K562 (cell line): ENCODE data around the gene SUSD3. TPM values are rescaled to one million over a fixed set of nuclear protein-coding genes. Genes with fewer than 3 reads are reported as not detected.

Source experiments
- EGR1 ChIP-seq: fragments of 450-650 bp; conservative IDR thresholded peaks from 2 replicates; pipeline ENCODE4 v1.6.1; 2017; ENCODE audit warnings: mild to moderate bottlenecking
- ESRRB ChIP-seq: fragments of 250-450 bp; sonication (Bioruptor Pico); IDR thresholded peaks from 2 replicates; pipeline ENCODE4 v1.5.0; 2020; ENCODE audit warnings: mild to moderate bottlenecking, moderate library complexity, borderline replicate concordance
- FIP1L1 ChIP-seq: fragments of 200-400 bp; formaldehyde crosslinking; IDR thresholded peaks from 2 replicates; pipeline ENCODE4 v1.6.1; 2018; ENCODE audit warnings: mild to moderate bottlenecking, low read depth, low read length; ENCODE audit not compliant: poor library complexity, severe bottlenecking
- FOXK2 ChIP-seq, 2 experiments: fragments of 450-650 bp; IDR thresholded peaks in 1 of 2; conservative IDR thresholded peaks in 1 of 2; 2 replicates each; pipeline ENCODE4 v1.6.1; 2016; ENCODE audit warnings: low read depth in 2 of 2, mild to moderate bottlenecking in 1 of 2
- GABPB2 ChIP-seq: fragments of 250-450 bp; sonication (Bioruptor Pico); conservative IDR thresholded peaks from 2 replicates; pipeline ENCODE4 v1.5.1; 2021; ENCODE audit warnings: mild to moderate bottlenecking
- HNRNPLL ChIP-seq: fragments of 200-400 bp; formaldehyde crosslinking; IDR thresholded peaks from 2 replicates; pipeline ENCODE4 v1.6.1; 2017; ENCODE audit warnings: low read length, low read depth, mild to moderate bottlenecking; ENCODE audit not compliant: poor library complexity, severe bottlenecking
- NFYB ChIP-seq: IDR thresholded peaks from 2 replicates; pipeline ENCODE4 v1.6.1; 2011; ENCODE audit warnings: mild to moderate bottlenecking, moderate library complexity; ENCODE audit not compliant: insufficient read length; ENCODE audit errors: extremely low read depth
- NR1H2 ChIP-seq: sonication (generic); formaldehyde crosslinking; IDR thresholded peaks from 2 replicates; pipeline ENCODE4 v1.4.0; 2020; ENCODE audit warnings: mild to moderate bottlenecking, missing genetic modification reagents
- PHF21A ChIP-seq: fragments of 450-650 bp; IDR thresholded peaks from 2 replicates; pipeline ENCODE4 v1.6.1; 2017; ENCODE audit warnings: low read depth, borderline replicate concordance
- POLR3G ChIP-seq: IDR thresholded peaks from 2 replicates; pipeline ENCODE4 v1.6.1; 2011; ENCODE audit not compliant: insufficient read length, insufficient replicate concordance; ENCODE audit errors: extremely low read depth
- RBFOX2 ChIP-seq: fragments of 200-400 bp; formaldehyde crosslinking; IDR thresholded peaks from 2 replicates; pipeline ENCODE4 v1.6.1; 2017; ENCODE audit warnings: low read depth, mild to moderate bottlenecking, low read length, moderate library complexity
- SRSF9 ChIP-seq: fragments of 200-400 bp; formaldehyde crosslinking; IDR thresholded peaks from 2 replicates; pipeline ENCODE4 v1.6.1; 2017; ENCODE audit warnings: low read depth, low read length, borderline replicate concordance
- SUPT5H ChIP-seq: fragments of 450-650 bp; IDR thresholded peaks from 2 replicates; pipeline ENCODE4 v1.6.1; 2016
- TCF7 ChIP-seq: sonication (generic); IDR thresholded peaks from 2 replicates; pipeline ENCODE4 v1.6.1; 2016; ENCODE audit warnings: antibody characterized with exemption, borderline replicate concordance
- TEAD4 ChIP-seq, 2 experiments: sonication (generic) in 1 of 2; formaldehyde crosslinking in 1 of 2; IDR thresholded peaks; 2 replicates each; pipeline versions ENCODE4 v1.6.1 to v1.8.0; 2012 to 2022; ENCODE audit warnings: borderline replicate concordance in 1 of 2, inconsistent platforms in 1 of 2, low read length in 1 of 2, mild to moderate bottlenecking in 1 of 2, missing genetic modification reagents in 1 of 2
- ZNF239 ChIP-seq: fragments of 250-450 bp; sonication (Bioruptor Pico); IDR thresholded peaks from 2 replicates; pipeline ENCODE4 v1.4.0; 2020; ENCODE audit warnings: mild to moderate bottlenecking
- ZNF384 ChIP-seq: IDR thresholded peaks from 2 replicates; pipeline ENCODE4 v1.6.1; 2012; ENCODE audit warnings: low read depth, low read length, improper control_type of control experiment
- ZNF431 ChIP-seq: sonication (generic); formaldehyde crosslinking; IDR thresholded peaks from 2 replicates; pipeline ENCODE4 v1.8.0; 2022; ENCODE audit warnings: mild to moderate bottlenecking, missing genetic modification reagents
- ZNF766 ChIP-seq: fragments of 200-800 bp; sonication (Bioruptor generic); conservative IDR thresholded peaks from 2 replicates; pipeline ENCODE4 v1.6.1; 2016; ENCODE audit warnings: missing genetic modification characterization, missing compliant biosample characterization
- polyA plus RNA-seq, 8 experiments: library from polyadenylated mRNA; depleted of rRNA in 4 of 8; stranded (reverse) in 5 of 8; unstranded in 3 of 8; fragments of >200 nt; fragmentation: Nextera tagmentation in 2 of 8; fragmentation: Illumina TruSeq in 1 of 8; extraction: Ambion mirVana in 2 of 8; extraction: Trizol in 1 of 8; gene quantifications; 2 replicates each; pipeline versions ENCODE4 v1.2.1 to v1.2.3, GENCODE V29; 2011 to 2014; ENCODE audit warnings: inconsistent platforms in 1 of 8, missing spikeins in 1 of 8
- total RNA-seq, 7 experiments: library from RNA; depleted of rRNA in 6 of 7; stranded (reverse); fragments of >200 nt in 6 of 7; fragmentation: Illumina TruSeq in 2 of 7; extraction: Trizol in 2 of 7; gene quantifications; 2 replicates each; pipeline versions ENCODE4 v1.2.1 to v1.2.3, GENCODE V29; 2011 to 2021; ENCODE audit warnings: low replicate concordance in 1 of 7
- TF ChIP-seq, protein P1 (sequence below): fragments of 150-350 bp; conservative IDR thresholded peaks from 2 replicates; pipeline ENCODE4 v1.6.1; 2014; ENCODE audit warnings: low read length
- TF ChIP-seq, protein P2 (sequence below): fragments of 450-650 bp; formaldehyde crosslinking; IDR thresholded peaks from 2 replicates; pipeline ENCODE4 v1.4.0; 2020; ENCODE audit warnings: mild to moderate bottlenecking, moderate library complexity
- TF ChIP-seq, protein P3 (sequence below): fragments of 450-650 bp; IDR thresholded peaks from one replicate; pipeline ENCODE4 v1.6.1; 2018; ENCODE audit warnings: mild to moderate bottlenecking, moderate library complexity; ENCODE audit not compliant: partially characterized antibody

SUSD3 gene
- total and polyA plus RNA-seq, 9 of the 15 experiments (the other 6 are each of a cell fraction or from before 2014, with no cell fraction given): 1.3 to 21.7 (median 11.4) TPM

DNA sequence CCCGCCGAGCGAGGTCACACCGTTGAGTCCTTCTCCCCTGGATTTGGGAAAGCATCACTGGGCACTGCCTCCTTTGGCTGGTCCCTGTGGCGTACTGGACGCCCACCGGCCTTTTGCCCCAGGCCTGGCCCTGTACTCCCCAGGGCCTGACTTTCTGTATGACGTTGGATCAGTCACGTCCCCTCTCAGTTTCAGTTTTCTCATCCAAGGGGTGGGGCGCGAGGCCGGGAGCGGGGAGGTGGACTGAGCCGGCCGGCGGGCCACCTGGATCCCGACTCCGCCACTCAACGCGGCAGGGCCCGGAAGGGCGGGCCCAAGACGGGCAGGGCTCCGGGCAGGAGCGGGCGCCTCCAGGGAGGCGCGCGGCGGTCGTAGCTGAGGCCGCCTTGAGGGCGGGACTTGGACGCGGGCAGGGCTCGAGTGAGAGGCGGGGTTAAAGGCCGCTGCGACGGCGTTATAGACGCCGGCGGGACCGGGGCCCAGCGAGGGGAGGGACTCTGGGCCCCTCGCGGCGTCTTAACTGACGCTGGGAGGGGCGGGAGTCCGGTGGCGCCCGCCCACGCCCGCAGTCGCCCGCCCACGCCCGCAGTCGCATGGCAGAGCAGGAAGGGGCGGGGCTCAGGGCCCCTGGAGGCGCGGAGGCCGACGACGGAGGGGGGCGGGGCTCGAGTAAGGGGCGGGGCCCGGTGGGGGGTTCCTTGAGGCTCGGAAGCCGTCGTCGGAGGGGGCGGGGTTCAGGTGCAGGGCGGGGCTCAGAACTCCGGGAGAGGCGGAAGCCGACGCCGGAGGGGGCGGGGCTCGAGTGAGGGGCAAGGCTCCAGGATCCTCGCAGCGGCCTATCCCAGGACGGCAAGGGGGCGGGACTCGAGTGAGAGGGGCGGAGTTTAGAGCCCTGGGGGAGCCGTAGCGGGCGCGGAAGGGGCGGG, 37.0 kb downstream of the SUSD3 start (continued):
- TF ChIP-seq POLR3G: no peak
- TF ChIP-seq TCF7: no peak
- TF ChIP-seq ZNF766: no peak
- TF ChIP-seq ZNF384: no peak
- no peak for TF ChIP-seq ESRRB (CRISPR knock-in tag)
- TF ChIP-seq FOXK2 (conservative IDR thresholded peaks at IDR 0.05 in 1 of 2, IDR thresholded peaks at IDR 0.05 in 1 of 2; ENCODE audit: low read depth in 2 of 2): no peak
- TF ChIP-seq HNRNPLL: peak; percentile 26
- TF ChIP-seq, protein P1, sequence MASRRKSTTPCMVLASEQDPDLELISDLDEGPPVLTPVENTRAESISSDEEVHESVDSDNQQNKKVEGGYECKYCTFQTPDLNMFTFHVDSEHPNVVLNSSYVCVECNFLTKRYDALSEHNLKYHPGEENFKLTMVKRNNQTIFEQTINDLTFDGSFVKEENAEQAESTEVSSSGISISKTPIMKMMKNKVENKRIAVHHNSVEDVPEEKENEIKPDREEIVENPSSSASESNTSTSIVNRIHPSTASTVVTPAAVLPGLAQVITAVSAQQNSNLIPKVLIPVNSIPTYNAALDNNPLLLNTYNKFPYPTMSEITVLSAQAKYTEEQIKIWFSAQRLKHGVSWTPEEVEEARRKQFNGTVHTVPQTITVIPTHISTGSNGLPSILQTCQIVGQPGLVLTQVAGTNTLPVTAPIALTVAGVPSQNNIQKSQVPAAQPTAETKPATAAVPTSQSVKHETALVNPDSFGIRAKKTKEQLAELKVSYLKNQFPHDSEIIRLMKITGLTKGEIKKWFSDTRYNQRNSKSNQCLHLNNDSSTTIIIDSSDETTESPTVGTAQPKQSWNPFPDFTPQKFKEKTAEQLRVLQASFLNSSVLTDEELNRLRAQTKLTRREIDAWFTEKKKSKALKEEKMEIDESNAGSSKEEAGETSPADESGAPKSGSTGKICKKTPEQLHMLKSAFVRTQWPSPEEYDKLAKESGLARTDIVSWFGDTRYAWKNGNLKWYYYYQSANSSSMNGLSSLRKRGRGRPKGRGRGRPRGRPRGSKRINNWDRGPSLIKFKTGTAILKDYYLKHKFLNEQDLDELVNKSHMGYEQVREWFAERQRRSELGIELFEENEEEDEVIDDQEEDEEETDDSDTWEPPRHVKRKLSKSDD: no peak
- peak; percentile 88 for TF ChIP-seq EGR1
- TF ChIP-seq, protein P2, sequence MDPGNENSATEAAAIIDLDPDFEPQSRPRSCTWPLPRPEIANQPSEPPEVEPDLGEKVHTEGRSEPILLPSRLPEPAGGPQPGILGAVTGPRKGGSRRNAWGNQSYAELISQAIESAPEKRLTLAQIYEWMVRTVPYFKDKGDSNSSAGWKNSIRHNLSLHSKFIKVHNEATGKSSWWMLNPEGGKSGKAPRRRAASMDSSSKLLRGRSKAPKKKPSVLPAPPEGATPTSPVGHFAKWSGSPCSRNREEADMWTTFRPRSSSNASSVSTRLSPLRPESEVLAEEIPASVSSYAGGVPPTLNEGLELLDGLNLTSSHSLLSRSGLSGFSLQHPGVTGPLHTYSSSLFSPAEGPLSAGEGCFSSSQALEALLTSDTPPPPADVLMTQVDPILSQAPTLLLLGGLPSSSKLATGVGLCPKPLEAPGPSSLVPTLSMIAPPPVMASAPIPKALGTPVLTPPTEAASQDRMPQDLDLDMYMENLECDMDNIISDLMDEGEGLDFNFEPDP (CRISPR knock-in tag): no peak
- no peak for TF ChIP-seq ZNF431 (CRISPR knock-in tag)
- TF ChIP-seq NR1H2 (CRISPR knock-in tag): no peak
- no peak for TF ChIP-seq SRSF9
- peak; percentile 47 for TF ChIP-seq FIP1L1
- no peak for TF ChIP-seq GABPB2
- TF ChIP-seq ZNF239 (CRISPR knock-in tag): no peak
- TF ChIP-seq RBFOX2: peak; percentile 93
- TF ChIP-seq SUPT5H: peak; percentile 87
- TF ChIP-seq PHF21A: no peak
- TF ChIP-seq, protein P3, sequence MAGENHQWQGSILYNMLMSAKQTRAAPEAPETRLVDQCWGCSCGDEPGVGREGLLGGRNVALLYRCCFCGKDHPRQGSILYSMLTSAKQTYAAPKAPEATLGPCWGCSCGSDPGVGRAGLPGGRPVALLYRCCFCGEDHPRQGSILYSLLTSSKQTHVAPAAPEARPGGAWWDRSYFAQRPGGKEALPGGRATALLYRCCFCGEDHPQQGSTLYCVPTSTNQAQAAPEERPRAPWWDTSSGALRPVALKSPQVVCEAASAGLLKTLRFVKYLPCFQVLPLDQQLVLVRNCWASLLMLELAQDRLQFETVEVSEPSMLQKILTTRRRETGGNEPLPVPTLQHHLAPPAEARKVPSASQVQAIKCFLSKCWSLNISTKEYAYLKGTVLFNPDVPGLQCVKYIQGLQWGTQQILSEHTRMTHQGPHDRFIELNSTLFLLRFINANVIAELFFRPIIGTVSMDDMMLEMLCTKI: no peak
- TF ChIP-seq TEAD4 (IDR thresholded peaks at IDR 0.05; ENCODE audit: low read length): 0 out of 2 replicates have a peak, but pooled peaks have one; percentile 11
- TF ChIP-seq TEAD4 (CRISPR knock-in tag; IDR thresholded peaks at IDR 0.05; ENCODE audit: borderline replicate concordance): no peak
- no peak for TF ChIP-seq NFYB
